ENCODE data around the gene ATF4. TPM values are rescaled to one million over a fixed set of nuclear protein-coding genes. Genes with fewer than 3 reads are reported as not detected.
A peak's percentile ranks its signal among the peaks of the same experiment; 100 is the strongest.

The ATF4 gene
- total RNA-seq, 1 experiment from 2014 or later, result 372 TPM

GRCh38 chr22:39529487-39529851 lies 9.1 kb downstream of the ATF4 start:
- TF ChIP-seq CTCF (IDR thresholded peaks at IDR 0.05; ENCODE audit: unreplicated experiment), result no peak
- intact Hi-C loops (cut with micrococcal nuclease; ENCODE audit: unreplicated experiment), result loop anchor here (10.0 kb wide), 1 partner anchor 215 kb away; the partner anchor contains the start of gene RPL3
- H3K27ac Mint-ChIP-seq (ENCODE audit: unreplicated experiment), result peak overlapping the region; percentile 4
- CTCF ChIA-PET, result interaction anchor here (0.7 to 2.1 kb wide), 18 partner anchors 9 to 507 kb away, joined by 3 to 16 read pairs (median 4); partner anchors contain the start of genes ATF4, MIEF1, RPL3 and TAB1
- peaks cover 80% of the 10 kb centered on the region for H3K36me3 Mint-ChIP-seq (ENCODE audit: insufficient read depth, unreplicated experiment)
- H3K9me3 Mint-ChIP-seq (ENCODE audit: low read depth, unreplicated experiment), result no peaks in the 10 kb centered on the region
- no peaks in the 10 kb centered on the region for H3K27me3 Mint-ChIP-seq (ENCODE audit: unreplicated experiment)
- peak overlapping the region; percentile 98 for H3K4me3 Mint-ChIP-seq (ENCODE audit: low read depth, unreplicated experiment)
- no peak for DNase-seq
- peaks cover 65% of the 10 kb centered on the region for H3K4me1 Mint-ChIP-seq (ENCODE audit: low read depth, unreplicated experiment)
- BruUV-seq (replicated peaks), result no TSS peak

GRCh38 chr22:39530116-39530515 lies 9.8 kb downstream of the ATF4 start:
- Mint-ChIP-seq H3K9me3 (ENCODE audit: low read depth, unreplicated experiment) (no peaks in the 10 kb centered on the region), H3K27ac (ENCODE audit: unreplicated experiment) (no peak overlapping the region), H3K36me3 (ENCODE audit: insufficient read depth, unreplicated experiment) (peaks cover 74% of the 10 kb centered on the region), H3K4me1 (ENCODE audit: low read depth, unreplicated experiment) (peaks cover 61% of the 10 kb centered on the region), H3K27me3 (ENCODE audit: unreplicated experiment) (no peaks in the 10 kb centered on the region), H3K4me3 (ENCODE audit: low read depth, unreplicated experiment) (peak overlapping the region; percentile 98)
- BruUV-seq (replicated peaks), result no TSS peak
- no peak for DNase-seq
- intact Hi-C loops (cut with micrococcal nuclease; ENCODE audit: unreplicated experiment), result no loop called here
- TF ChIP-seq CTCF (IDR thresholded peaks at IDR 0.05; ENCODE audit: unreplicated experiment), result no peak
- CTCF ChIA-PET, result interaction anchor here (2.1 kb wide), 1 partner anchor 212 kb away, joined by 15 read pairs; the partner anchor contains the start of gene RPL3

GRCh38 chr22:39530692-39531331 lies 10.4 kb downstream of the ATF4 start:
- CTCF ChIA-PET, result no interaction called here
- peak overlapping the region; percentile 98 for H3K4me3 Mint-ChIP-seq (ENCODE audit: low read depth, unreplicated experiment)
- BruUV-seq (replicated peaks), result TSS peak; percentile 62
- intact Hi-C loops (cut with micrococcal nuclease; ENCODE audit: unreplicated experiment), result no loop called here
- H3K36me3 Mint-ChIP-seq (ENCODE audit: insufficient read depth, unreplicated experiment), result peaks cover 67% of the 10 kb centered on the region
- peaks cover 54% of the 10 kb centered on the region for H3K4me1 Mint-ChIP-seq (ENCODE audit: low read depth, unreplicated experiment)
- H3K27ac Mint-ChIP-seq (ENCODE audit: unreplicated experiment), result peak overlapping the region; percentile 1
- DNase-seq, result peak; percentile 35
- H3K9me3 Mint-ChIP-seq (ENCODE audit: low read depth, unreplicated experiment), result no peaks in the 10 kb centered on the region
- H3K27me3 Mint-ChIP-seq (ENCODE audit: unreplicated experiment), result no peaks in the 10 kb centered on the region
- TF ChIP-seq CTCF (IDR thresholded peaks at IDR 0.05; ENCODE audit: unreplicated experiment), result peak; percentile 32

DNA sequence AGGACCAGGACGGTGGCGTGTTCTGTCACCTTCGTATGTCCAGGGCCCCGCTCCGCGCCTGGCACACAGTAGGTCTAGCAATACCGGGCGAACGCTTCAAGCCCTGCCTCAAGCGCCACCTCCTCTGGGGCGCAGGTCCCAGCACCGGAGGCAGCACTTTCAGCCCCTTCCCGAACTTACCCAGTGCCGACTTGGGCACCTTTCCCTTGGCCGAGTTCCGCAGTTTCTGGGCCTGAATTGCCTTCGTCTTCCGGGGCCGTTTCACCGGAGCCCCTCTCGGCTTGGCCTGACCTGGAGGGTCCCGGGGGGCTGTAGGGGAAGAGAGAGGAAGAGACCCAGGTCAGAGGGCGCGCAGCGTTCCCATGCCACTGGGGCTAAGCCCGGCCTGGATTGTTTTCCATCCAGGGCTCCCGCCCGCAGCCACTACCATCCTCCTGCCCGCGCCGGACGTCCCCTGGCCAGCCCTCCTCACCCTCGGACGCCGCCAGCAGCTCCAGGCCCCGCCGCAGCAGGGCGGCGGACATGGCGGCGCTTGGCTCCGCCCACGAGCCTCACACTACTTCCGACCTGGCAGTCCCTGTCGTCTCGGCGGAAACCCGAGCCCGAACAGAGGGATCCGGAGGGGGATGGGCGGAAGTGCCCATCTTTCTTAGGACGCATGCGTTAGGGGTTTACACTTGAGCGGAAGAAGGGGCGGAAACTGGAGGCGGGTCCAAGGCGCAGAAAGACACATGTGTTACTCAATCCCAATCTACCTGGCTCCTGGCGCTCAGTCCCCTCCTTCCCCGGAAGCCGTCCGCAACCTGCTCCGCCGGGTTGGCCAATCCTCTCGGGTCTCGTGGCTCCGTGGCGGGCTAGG lies 12.1 kb downstream of the ATF4 start, which contains the start of gene RPS19BP1:
Gene RPS19BP1 (minus strand): TSS at position 534 of the 859 bp plus-strand sequence. CDS start 10 bp downstream, at position 524.
- DNase-seq, result peak; percentile 99
- CTCF ChIA-PET, result no interaction called here
- H3K4me3 Mint-ChIP-seq (ENCODE audit: low read depth, unreplicated experiment), result peak within 1 kb of the TSS; percentile 98
- intact Hi-C loops (cut with micrococcal nuclease; ENCODE audit: unreplicated experiment), result no loop called here
- H3K27ac Mint-ChIP-seq (ENCODE audit: unreplicated experiment), result peak within 1 kb of the TSS; percentile 85
- no peak for TF ChIP-seq CTCF (IDR thresholded peaks at IDR 0.05; ENCODE audit: unreplicated experiment)
- H3K9me3 Mint-ChIP-seq (ENCODE audit: low read depth, unreplicated experiment), result no peaks in the 10 kb centered on the region
- H3K4me1 Mint-ChIP-seq (ENCODE audit: low read depth, unreplicated experiment), result peaks cover 47% of the 10 kb centered on the region
- no TSS peak for BruUV-seq (replicated peaks)
- no peaks in the 10 kb centered on the region for H3K27me3 Mint-ChIP-seq (ENCODE audit: unreplicated experiment)
- peaks cover 57% of the 10 kb centered on the region for H3K36me3 Mint-ChIP-seq (ENCODE audit: insufficient read depth, unreplicated experiment)

Data from Calu3 (cell line).